ENCODE measurements around the gene HBA1.
"Not testable (repeated sequence)": the region's sequence is repeated elsewhere in the genome, so short reads cannot be mapped to it uniquely, and the experiment has no call there.

The HBA1 gene

DNA sequence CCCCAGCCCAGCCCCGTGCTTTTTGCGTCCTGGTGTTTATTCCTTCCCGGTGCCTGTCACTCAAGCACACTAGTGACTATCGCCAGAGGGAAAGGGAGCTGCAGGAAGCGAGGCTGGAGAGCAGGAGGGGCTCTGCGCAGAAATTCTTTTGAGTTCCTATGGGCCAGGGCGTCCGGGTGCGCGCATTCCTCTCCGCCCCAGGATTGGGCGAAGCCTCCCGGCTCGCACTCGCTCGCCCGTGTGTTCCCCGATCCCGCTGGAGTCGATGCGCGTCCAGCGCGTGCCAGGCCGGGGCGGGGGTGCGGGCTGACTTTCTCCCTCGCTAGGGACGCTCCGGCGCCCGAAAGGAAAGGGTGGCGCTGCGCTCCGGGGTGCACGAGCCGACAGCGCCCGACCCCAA, 474 bp upstream of the HBA1 start:
- DNase-seq = not testable (repeated sequence)

DNA sequence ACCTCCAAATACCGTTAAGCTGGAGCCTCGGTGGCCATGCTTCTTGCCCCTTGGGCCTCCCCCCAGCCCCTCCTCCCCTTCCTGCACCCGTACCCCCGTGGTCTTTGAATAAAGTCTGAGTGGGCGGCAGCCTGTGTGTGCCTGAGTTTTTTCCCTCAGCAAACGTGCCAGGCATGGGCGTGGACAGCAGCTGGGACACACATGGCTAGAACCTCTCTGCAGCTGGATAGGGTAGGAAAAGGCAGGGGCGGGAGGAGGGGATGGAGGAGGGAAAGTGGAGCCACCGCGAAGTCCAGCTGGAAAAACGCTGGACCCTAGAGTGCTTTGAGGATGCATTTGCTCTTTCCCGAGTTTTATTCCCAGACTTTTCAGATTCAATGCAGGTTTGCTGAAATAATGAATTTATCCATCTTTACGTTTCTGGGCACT, 928 bp downstream of the HBA1 start:
- peak; percentile 18 for DNase-seq

DNA sequence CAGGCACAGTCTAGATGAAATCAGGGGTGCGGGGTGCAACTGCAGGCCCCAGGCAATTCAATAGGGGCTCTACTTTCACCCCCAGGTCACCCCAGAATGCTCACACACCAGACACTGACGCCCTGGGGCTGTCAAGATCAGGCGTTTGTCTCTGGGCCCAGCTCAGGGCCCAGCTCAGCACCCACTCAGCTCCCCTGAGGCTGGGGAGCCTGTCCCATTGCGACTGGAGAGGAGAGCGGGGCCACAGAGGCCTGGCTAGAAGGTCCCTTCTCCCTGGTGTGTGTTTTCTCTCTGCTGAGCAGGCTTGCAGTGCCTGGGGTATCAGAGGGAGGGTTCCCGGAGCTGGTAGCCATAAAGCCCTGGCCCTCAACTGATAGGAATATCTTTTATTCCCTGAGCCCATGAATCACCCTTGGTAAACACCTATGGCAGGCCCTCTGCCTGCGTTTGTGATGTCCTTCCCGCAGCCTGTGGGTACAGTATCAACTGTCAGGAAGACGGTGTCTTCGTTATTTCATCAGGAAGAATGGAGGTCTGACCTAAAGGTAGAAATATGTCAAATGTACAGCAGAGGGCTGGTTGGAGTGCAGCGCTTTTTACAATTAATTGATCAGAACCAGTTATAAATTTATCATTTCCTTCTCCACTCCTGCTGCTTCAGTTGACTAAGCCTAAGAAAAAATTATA, 1.6 kb downstream of the HBA1 start:
- no peak for DNase-seq

DNA sequence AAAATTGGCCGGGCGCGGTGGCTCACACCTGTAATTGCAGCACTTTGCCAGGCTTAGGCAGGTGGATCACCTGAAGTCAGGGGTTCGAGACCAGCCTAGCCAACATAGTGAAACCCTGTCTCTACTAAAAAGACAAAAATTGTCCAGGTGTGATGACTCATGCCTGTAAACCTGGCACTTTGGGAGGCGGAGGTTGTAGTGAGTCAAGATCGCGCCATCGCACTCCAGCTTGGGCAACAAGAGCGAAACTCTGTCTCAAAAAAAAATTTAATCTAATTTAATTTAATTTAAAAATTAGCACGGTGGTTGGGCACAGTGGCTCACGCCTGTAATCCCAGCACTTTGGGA, 2.2 kb downstream of the HBA1 start:
- DNase-seq = no peak

DNA sequence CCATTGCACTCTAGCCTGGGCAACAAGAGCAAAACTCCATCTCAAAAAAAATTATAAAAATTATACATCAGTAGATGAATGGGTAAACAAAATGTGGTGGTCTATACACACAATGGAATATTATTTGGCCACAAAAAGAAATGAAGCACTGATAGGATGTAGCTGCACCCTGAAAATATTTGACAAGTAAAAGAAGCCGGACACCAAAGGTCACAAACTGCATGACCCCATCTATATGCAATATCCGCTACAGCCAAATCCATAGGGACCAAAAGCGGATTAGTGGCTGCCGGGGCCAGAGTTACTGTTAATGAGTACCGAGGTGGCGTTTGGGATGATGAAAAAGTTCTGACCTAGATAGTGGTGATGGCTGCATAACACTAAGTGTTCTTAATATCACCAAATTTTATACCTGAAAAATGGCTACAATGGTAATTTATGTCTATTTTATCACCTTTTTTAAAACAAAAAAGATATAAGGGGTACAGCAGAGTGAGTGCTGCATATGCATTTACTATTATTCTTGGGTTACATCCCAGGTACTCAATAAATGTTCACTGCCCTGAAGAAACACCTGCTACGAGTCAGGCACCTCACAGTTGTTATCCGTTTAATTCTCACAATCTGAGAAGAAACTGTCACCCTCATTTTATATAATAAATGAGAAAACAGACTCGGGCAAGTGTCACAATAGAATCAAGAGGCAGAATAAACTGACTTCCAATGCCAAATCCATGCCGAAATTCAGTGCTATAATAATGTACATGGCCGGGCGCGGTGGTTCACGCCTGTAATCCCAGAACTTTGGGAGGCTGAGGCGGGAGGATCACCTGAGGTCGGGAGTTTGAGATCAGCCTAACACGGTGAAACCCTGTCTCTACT, 3.0 kb downstream of the HBA1 start:
- no peak for DNase-seq

DNA sequence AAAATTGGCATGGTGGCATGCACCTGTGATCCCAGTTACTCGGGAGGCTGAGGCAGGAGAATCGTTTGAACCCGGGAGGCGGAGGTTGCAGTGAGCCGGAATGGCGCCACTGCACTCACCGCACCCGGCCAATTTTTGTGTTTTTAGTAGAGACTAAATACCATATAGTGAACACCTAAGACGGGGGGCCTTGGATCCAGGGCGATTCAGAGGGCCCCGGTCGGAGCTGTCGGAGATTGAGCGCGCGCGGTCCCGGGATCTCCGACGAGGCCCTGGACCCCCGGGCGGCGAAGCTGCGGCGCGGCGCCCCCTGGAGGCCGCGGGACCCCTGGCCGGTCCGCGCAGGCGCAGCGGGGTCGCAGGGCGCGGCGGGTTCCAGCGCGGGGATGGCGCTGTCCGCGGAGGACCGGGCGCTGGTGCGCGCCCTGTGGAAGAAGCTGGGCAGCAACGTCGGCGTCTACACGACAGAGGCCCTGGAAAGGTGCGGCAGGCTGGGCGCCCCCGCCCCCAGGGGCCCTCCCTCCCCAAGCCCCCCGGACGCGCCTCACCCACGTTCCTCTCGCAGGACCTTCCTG, 3.7 kb downstream of the HBA1 start, which contains the start of gene HBQ1:
HBQ1 (plus strand) TSS at position 359 of the 575 bp plus-strand sequence; CDS start at position 387, 28 bp downstream.
- no peak for DNase-seq

DNA sequence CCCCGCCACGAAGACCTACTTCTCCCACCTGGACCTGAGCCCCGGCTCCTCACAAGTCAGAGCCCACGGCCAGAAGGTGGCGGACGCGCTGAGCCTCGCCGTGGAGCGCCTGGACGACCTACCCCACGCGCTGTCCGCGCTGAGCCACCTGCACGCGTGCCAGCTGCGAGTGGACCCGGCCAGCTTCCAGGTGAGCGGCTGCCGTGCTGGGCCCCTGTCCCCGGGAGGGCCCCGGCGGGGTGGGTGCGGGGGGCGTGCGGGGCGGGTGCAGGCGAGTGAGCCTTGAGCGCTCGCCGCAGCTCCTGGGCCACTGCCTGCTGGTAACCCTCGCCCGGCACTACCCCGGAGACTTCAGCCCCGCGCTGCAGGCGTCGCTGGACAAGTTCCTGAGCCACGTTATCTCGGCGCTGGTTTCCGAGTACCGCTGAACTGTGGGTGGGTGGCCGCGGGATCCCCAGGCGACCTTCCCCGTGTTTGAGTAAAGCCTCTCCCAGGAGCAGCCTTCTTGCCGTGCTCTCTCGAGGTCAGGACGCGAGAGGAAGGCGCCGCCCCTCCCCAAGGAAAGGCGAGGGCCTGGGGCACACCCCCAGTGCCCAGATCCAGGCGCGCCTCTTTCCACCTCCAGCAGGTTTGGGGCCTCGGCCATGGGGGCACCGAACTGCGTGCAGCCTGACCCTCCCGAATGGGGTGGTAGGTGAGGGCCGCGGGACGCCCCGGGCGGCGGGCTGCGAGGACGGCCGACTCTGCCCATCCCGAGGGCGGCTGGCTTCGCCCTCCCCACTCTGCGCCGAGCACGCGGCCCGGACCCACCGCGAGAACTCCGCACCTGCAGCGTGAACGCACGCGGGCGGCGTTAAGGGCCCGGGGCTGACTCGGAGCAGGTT, 4.4 kb downstream of the HBA1 start:
- DNase-seq = peak; percentile 56

DNA sequence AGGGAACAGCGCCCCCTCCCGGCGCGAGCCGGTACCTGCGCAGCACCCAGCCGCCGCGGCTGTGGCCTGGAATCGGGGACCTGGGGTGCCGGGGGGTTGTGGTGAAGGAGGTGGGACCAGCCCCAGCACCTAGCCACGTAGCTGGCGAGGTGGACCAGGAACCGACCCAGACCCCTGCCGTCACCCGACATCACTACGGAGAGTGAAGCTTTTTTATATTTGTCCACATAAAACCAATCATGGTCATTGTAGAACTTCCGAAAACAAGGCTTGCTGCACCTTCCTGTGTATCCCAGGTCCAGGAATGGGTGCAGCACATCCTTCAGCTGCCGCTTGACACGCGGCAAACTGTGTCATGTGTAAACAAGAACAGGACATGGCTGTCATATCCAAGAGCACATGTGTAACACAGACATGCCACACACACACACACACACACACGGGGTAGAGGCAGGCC, 5.1 kb downstream of the HBA1 start:
- no peak for DNase-seq

DNA sequence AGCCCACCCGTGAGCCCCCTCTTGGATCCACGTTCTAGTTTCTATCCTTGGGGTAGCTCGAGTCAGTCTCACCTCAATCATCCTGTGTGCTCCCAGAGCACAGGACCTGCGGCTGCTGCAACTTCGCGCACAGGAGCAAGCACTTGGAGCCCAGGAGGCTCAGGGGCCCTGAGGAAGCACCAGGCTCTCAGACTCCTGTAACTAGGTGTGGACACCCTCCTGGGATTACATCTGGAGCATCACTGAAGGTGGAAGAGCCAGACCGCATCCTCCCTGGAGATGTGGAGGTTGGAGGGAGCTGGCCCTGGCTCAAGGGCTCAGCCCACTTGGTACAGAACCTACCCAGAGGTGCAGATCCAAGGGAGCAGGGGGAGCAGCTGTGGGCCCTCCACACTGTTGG, 6.5 kb downstream of the HBA1 start:
- DNase-seq = no peak

DNA sequence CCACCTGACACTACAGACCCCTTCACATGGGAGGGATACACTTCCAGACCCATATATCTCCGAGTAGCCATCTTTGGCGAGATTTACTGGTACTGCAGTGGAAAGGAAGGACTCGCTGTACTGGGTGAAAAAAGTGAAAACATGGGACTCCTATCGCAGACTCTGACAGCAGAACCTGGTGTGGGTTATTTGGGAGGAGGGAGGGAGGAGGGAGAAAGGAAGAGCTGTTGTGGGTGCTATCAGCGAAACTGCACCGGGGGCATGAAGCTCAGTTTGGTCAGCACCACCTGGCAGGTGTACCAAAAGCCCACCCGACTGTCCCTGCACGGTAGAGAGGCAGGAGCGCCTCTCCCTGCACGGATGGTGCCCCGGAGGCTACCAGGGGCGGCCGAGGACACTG, 8.7 kb downstream of the HBA1 start:
- DNase-seq = no peak

DNA sequence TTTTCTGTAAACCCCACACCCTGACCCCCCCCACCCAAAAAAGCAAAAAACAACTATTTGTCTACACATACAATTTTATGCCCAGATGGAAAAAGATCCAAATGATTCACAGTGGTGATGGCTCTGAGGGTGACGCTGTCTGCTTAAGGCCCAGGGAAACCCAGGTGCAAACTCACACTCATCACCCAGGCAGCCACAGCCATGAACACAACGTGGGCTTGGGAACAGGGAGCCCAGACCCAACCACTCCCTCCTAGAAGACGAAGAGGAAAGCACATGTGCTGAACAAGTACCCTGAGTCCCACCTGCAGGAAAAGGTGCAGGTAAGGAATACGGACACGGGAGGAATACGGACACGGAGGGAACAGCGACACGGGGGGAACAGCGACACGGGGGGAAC, 9.2 kb downstream of the HBA1 start:
- DNase-seq = no peak

DNA sequence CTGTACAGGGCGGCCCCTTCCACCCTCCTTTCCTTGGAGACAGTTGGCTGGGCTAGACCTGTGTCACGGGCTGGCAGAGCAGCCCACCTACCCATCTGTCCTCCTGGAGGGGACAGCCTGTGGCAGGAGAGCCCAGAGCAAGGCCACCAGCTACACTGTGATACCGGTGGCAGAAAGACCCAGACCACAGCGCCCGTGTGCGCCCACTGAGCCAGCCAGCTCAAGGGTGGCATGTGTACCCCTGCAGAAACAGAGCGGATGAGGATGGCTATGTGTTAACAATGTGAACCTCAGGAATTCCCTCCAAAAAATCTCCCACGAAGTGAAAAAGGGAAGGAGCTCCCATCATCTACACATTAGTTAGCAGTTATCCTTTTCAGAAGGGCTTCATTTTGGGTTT, 10.8 kb downstream of the HBA1 start:
- DNase-seq = no peak

DNA sequence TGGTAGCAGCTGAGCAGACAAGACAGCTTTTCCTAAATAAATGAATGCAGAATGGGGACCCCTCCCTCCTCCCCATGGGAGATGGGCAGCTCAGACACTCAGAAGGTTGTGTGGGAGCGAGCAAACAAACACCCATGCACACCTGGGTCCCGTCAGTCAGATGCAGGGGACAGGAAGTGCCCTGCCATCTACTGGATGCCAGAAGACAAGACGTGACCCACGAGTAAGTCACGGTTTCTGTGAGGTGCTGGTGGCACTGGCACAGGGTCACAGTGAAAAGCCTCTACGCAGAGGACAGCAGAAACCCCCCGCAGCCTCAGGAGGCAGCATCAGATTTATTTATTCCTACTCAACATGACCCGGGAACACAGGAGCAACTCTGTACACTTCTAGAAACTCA, 12.2 kb downstream of the HBA1 start:
- no peak for DNase-seq

DNA sequence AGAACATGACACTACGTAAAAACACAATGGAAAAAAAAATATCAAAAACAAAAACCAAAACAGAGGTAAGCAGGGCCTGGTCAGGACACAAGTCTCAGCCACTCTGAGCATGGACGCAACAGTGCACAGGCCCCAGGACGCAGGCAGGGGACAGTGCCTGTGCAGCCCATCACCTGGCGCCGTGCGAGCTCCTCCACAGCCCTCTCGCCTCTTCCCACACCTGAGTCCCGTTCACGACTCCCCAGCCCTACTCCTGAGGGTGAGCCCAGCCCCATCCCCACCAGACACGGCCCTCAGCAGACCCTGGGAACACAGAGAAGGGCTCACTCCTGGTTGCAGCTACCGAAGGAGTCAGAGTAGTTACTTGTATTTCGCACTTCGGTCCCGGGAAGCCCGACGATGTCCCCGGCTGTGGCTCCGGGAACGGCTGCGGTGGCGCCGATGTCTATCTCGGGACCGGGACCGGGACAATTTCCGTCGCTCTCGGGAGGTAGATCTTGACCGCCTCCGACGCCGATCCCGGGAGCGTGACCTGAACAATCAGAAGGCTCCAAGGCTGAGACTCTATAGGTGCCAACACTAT, 13.2 kb downstream of the HBA1 start:
- no peak for DNase-seq

DNA sequence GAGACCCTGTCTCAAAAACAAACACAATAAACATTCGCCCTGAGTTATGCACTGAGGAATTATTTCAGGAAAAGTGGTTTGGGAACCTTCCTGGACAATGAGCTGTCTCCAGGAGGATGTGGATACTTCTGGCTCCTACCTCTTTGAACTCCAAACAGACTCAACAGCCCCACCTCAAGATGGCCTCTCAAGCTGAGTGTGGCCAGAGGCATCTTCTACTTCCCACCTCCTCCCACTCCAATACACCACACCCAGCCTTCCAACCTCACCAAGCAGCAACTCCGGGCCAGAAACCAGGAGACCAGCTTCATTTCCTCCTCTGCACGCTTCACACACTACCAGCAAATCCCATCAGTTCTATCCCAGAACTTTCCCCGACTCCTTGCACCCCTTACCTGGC, 15.4 kb downstream of the HBA1 start:
- no peak for DNase-seq

DNA sequence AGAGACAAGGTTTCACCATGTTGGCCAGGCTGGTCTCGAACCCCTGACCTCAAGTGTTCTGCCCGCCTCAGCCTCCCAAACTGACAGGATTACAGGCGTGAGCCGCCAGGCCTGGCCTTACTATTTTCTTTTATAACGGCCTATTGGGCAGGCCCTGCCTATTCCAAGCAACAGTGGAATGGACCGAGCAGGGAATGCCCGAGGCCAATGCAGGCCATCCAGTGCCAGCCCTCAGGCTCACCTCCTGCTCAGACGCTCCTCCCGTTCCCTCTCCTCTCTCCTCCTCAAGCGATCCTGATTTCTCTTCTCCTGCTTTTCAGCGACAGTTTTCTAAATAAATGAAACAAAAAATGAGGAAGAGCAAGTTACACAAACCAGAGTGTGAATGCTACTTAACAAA, 16.2 kb downstream of the HBA1 start:
- no peak for DNase-seq

DNA sequence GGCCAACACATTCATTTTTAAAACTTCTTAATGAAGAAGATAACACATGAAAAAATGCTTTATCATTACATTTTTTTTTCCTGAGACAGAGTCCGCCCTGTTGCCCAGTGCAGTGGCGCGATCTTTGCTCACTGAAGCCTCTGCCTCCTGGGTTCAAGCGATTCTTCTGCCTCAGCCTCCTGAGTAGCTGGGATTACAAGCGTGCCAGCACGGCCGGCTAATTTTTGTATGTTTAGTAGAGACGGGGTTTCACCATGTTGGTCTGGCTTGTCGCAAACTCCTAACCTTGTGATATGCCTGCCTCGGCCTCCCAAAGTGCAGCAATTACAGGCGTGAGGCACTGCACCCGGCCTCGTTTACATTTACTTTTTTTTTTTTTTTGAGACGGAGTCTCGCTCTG, 17.0 kb downstream of the HBA1 start:
- no peak for DNase-seq

DNA sequence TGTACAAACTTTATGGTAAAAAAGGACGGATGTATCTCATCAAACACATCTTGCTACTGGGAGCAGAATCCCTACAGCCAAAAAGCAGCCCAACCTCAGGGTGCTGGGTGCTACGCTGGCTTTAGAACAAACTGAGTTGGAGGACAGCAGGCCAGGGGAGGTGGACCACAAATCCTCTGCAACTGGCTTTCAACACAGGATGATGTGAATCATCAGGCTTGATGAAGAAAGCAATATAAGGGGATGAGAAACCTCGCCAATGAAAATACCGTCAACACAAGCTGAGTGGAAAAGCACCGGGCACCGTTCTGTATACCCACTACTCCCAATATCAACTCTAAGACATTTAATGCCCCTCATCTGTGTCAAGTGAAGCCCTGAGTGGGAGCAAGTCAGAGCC, 18.0 kb downstream of the HBA1 start:
- no peak for DNase-seq

DNA sequence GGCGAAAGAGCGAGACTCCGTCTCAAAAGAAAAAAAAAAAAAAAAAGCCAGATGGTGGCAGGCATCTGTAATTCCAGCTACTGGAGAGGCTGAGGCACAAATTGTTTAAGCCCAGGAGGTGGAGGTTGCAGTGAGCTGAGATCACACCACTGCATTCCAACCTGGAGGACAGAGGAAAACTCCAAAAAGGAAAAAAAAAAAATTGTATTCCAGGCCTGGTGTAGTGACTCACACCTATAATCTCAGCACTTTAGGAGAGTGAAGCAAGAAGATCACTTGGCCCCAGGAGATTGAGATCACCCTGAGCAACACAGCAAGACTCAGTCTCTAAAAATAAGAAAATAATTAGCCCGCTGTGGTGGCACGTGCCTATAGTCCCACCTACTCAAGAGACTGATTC, 23.9 kb downstream of the HBA1 start:
- no peak for DNase-seq

DNA sequence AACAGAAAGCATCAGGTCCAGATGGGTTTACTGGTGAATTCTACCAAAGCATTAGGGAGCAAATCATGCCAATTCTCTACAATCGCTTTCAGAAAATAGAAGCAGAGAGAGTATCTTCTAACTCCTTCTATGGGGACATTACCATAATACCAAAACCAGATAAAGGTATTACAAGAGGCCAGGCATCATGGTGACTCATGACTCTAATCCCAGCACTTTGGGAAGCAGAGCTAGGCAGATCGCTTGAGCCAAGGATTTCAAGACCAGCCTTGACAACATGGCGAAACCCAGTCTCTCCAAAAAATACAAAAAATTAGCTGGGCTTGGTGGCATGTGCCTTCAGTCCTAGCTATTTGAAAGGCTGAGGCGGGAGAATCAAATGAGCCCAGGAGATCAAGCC, 26.8 kb downstream of the HBA1 start:
- no peak for DNase-seq

DNA sequence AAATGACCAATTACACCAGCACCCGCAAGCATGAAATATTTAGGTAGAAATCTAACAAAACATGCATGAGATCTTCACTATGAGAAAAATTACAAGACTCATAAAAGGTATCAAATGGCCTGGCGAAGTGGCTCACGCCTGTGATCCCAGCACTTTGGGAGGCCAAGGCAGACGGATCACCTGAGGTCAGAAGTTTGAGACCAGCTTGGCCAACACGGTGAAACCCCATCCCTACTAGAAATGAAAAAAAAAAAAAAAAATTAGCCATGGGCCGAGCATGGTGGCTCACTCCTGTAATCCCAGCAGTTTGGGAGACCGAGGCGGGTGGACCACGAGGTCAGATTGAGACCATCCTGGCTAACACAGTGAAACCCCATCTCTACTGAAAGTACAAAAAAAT, 27.6 kb downstream of the HBA1 start:
- DNase-seq = not testable (repeated sequence)

DNA sequence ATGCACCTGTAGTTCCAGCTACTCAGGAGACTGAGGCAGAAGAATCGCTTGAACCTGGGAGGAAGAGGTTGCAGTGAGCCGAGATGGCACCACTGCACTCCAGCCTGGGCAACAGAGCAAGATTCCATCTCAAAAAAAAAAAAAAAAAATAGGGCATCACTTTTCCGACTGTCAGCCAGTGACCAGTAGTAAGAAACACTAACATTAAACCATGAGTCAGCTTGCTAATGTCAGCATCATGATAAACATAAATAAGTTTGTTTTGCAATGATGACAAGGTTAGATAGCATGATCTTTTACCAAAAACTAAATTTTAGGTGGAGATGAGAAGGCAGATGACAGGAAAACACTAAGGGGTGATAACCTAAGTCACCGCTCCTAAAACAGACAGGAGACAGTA, 32.9 kb downstream of the HBA1 start:
- not testable (repeated sequence) for DNase-seq

All from SHP77 treated with DMSO at 0.1 percent for 48 hours (cell line).